Activated T-cell treated with anti-CD3 and anti-CD28 coated beads, Interleukin-2, amount 50 U/mL, for 24 hours (primary cell): Measurements from ENCODE around the gene LVRN.

Experiments
- DNase-seq: peaks from one replicate; pipeline ENCODE4 v3.0.0-alpha.2; 2020
- H3K27ac Mint-ChIP-seq: 2 replicates; pipeline ENCODE4 v1.8.0; 2020; ENCODE audit warnings: mild to moderate bottlenecking, mixed read lengths
- H3K27me3 Mint-ChIP-seq: 2 replicates; pipeline ENCODE4 v1.8.0; 2020; ENCODE audit warnings: mixed read lengths
- H3K36me3 Mint-ChIP-seq: 2 replicates; pipeline ENCODE4 v1.8.0; 2020; ENCODE audit warnings: low read depth, mixed read lengths
- H3K4me1 Mint-ChIP-seq: 2 replicates; pipeline ENCODE4 v1.8.0; 2020; ENCODE audit warnings: low read depth, mixed read lengths
- H3K4me3 Mint-ChIP-seq: 2 replicates; pipeline ENCODE4 v1.8.0; 2020; ENCODE audit warnings: mild to moderate bottlenecking, moderate library complexity, mixed read lengths
- H3K9me3 Mint-ChIP-seq: 2 replicates; pipeline ENCODE4 v1.8.0; 2020; ENCODE audit warnings: mixed read lengths

Gene LVRN

GRCh38 chr5:115979201-115980041 lies 17.1 kb downstream of the LVRN start:
- no peak overlapping the region for H3K4me3 Mint-ChIP-seq
- H3K9me3 Mint-ChIP-seq, result no peaks in the 10 kb centered on the region
- H3K4me1 Mint-ChIP-seq, result peaks cover 3% of the 10 kb centered on the region
- peaks cover 64% of the 10 kb centered on the region for H3K27me3 Mint-ChIP-seq
- no peaks in the 10 kb centered on the region for H3K36me3 Mint-ChIP-seq
- no peak overlapping the region for H3K27ac Mint-ChIP-seq
- no peak for DNase-seq

- H3K4me1 Mint-ChIP-seq, result no peaks in the 10 kb centered on the region
- DNase-seq, result no peak
- no peaks in the 10 kb centered on the region for H3K9me3 Mint-ChIP-seq
- no peaks in the 10 kb centered on the region for H3K36me3 Mint-ChIP-seq
- no peak overlapping the region for H3K4me3 Mint-ChIP-seq
- peaks cover 30% of the 10 kb centered on the region for H3K27me3 Mint-ChIP-seq
- H3K27ac Mint-ChIP-seq, result no peak overlapping the region
Observed at GRCh38 chr5:115983519-115983918, 21.2 kb downstream of the LVRN start.

GRCh38 chr5:115985802-115986757 lies 23.8 kb downstream of the LVRN start:
- Mint-ChIP-seq H3K9me3 (no peaks in the 10 kb centered on the region), H3K4me3 (no peak overlapping the region), H3K36me3 (no peaks in the 10 kb centered on the region), H3K27ac (no peak overlapping the region), H3K4me1 (no peaks in the 10 kb centered on the region), H3K27me3 (peaks cover 10% of the 10 kb centered on the region)
- DNase-seq, result no peak

GRCh38 chr5:115988002-115988401 lies 25.7 kb downstream of the LVRN start:
- no peaks in the 10 kb centered on the region for H3K4me1 Mint-ChIP-seq
- H3K4me3 Mint-ChIP-seq, result no peak overlapping the region
- no peaks in the 10 kb centered on the region for H3K36me3 Mint-ChIP-seq
- peaks cover 4% of the 10 kb centered on the region for H3K27me3 Mint-ChIP-seq
- no peaks in the 10 kb centered on the region for H3K9me3 Mint-ChIP-seq
- no peak for DNase-seq
- H3K27ac Mint-ChIP-seq, result no peak overlapping the region

GRCh38 chr5:115992848-115993350 lies 30.6 kb downstream of the LVRN start:
- Mint-ChIP-seq H3K36me3 (no peaks in the 10 kb centered on the region), H3K27ac (no peak overlapping the region), H3K4me1 (no peaks in the 10 kb centered on the region), H3K9me3 (no peaks in the 10 kb centered on the region), H3K27me3 (peaks cover 18% of the 10 kb centered on the region), H3K4me3 (no peak overlapping the region)
- no peak for DNase-seq

GRCh38 chr5:115995351-115995750 lies 33.1 kb downstream of the LVRN start:
- no peaks in the 10 kb centered on the region for H3K36me3 Mint-ChIP-seq
- H3K9me3 Mint-ChIP-seq, result no peaks in the 10 kb centered on the region
- H3K27ac Mint-ChIP-seq, result no peak overlapping the region
- peaks cover 19% of the 10 kb centered on the region for H3K27me3 Mint-ChIP-seq
- no peaks in the 10 kb centered on the region for H3K4me1 Mint-ChIP-seq
- no peak for DNase-seq
- no peak overlapping the region for H3K4me3 Mint-ChIP-seq

- no peak overlapping the region for H3K27ac Mint-ChIP-seq
- H3K4me1 Mint-ChIP-seq, result no peaks in the 10 kb centered on the region
- H3K9me3 Mint-ChIP-seq, result no peaks in the 10 kb centered on the region
- no peak for DNase-seq
- H3K27me3 Mint-ChIP-seq, result peaks cover 7% of the 10 kb centered on the region
- no peak overlapping the region for H3K4me3 Mint-ChIP-seq
- H3K36me3 Mint-ChIP-seq, result no peaks in the 10 kb centered on the region
Observed at GRCh38 chr5:116002116-116002906, 40.0 kb downstream of the LVRN start.

GRCh38 chr5:116004248-116004647 lies 42.0 kb downstream of the LVRN start:
- H3K36me3 Mint-ChIP-seq, result no peaks in the 10 kb centered on the region
- no peaks in the 10 kb centered on the region for H3K9me3 Mint-ChIP-seq
- H3K27me3 Mint-ChIP-seq, result peaks cover 3% of the 10 kb centered on the region
- no peaks in the 10 kb centered on the region for H3K4me1 Mint-ChIP-seq
- DNase-seq, result no peak
- H3K27ac Mint-ChIP-seq, result no peak overlapping the region
- H3K4me3 Mint-ChIP-seq, result no peak overlapping the region

GRCh38 chr5:116009806-116010205 lies 47.5 kb downstream of the LVRN start:
- no peak for DNase-seq
- Mint-ChIP-seq H3K4me1 (no peaks in the 10 kb centered on the region), H3K27ac (no peak overlapping the region), H3K36me3 (no peaks in the 10 kb centered on the region), H3K9me3 (no peaks in the 10 kb centered on the region), H3K4me3 (no peak overlapping the region), H3K27me3 (peaks cover 23% of the 10 kb centered on the region)

- H3K9me3 Mint-ChIP-seq, result no peaks in the 10 kb centered on the region
- no peak for DNase-seq
- H3K4me3 Mint-ChIP-seq, result no peak overlapping the region
- H3K4me1 Mint-ChIP-seq, result no peaks in the 10 kb centered on the region
- H3K36me3 Mint-ChIP-seq, result no peaks in the 10 kb centered on the region
- peaks cover 23% of the 10 kb centered on the region for H3K27me3 Mint-ChIP-seq
- H3K27ac Mint-ChIP-seq, result no peak overlapping the region
Observed at GRCh38 chr5:116011046-116011445, 48.8 kb downstream of the LVRN start.

- Mint-ChIP-seq H3K9me3 (no peaks in the 10 kb centered on the region), H3K4me3 (no peak overlapping the region), H3K36me3 (no peaks in the 10 kb centered on the region), H3K4me1 (no peaks in the 10 kb centered on the region), H3K27ac (no peak overlapping the region), H3K27me3 (peaks cover 23% of the 10 kb centered on the region)
- no peak for DNase-seq
Observed at GRCh38 chr5:116013207-116013785, 51.0 kb downstream of the LVRN start.

- Mint-ChIP-seq H3K36me3 (no peaks in the 10 kb centered on the region), H3K4me1 (no peaks in the 10 kb centered on the region), H3K27ac (no peak overlapping the region), H3K9me3 (no peaks in the 10 kb centered on the region), H3K27me3 (peaks cover 23% of the 10 kb centered on the region), H3K4me3 (no peak overlapping the region)
- DNase-seq, result no peak
Observed at GRCh38 chr5:116013936-116014335, 51.7 kb downstream of the LVRN start.

GRCh38 chr5:116023619-116024018 lies 61.3 kb downstream of the LVRN start:
- Mint-ChIP-seq H3K27me3 (peaks cover 11% of the 10 kb centered on the region), H3K4me3 (no peak overlapping the region), H3K27ac (no peak overlapping the region), H3K9me3 (no peaks in the 10 kb centered on the region), H3K36me3 (no peaks in the 10 kb centered on the region), H3K4me1 (no peaks in the 10 kb centered on the region)
- DNase-seq, result no peak

- peaks cover 18% of the 10 kb centered on the region for H3K27me3 Mint-ChIP-seq
- no peak overlapping the region for H3K27ac Mint-ChIP-seq
- no peak for DNase-seq
- no peaks in the 10 kb centered on the region for H3K4me1 Mint-ChIP-seq
- H3K36me3 Mint-ChIP-seq, result no peaks in the 10 kb centered on the region
- no peak overlapping the region for H3K4me3 Mint-ChIP-seq
- no peaks in the 10 kb centered on the region for H3K9me3 Mint-ChIP-seq
Observed at GRCh38 chr5:116025866-116026265, 63.6 kb downstream of the LVRN start.
